Activated CD4-positive, CD25-positive, alpha-beta regulatory T cell (primary cell): ENCODE measurements around the gene CD5L.

Experiments used
- DNase-seq, 4 experiments: peaks; one replicate each; lab custom pipeline; 2025; lab: John Stamatoyannopoulos, UW

Gene CD5L

DNA sequence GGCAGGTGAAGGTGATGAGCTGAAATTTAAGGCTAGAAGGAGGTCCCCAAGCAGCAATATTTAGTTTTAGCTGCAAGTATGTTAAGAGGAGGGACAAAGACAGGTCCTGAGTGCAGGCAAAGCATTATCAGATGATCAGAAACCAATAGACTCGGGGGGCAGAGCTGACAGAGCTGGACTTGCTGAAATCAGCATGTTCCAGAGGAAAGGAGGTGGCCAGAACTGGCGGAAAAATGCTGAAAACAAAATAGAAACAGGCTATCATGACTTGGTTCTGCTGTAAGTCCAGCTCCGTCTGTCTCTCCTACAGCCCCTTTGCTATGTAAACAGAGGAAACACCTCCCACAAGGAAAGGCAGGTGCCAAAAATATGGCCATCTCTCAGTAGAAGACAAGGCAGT lies at the start of gene CD5L:
Gene CD5L (minus strand): TSS at position 101 of the 400 bp plus-strand sequence. CDS start 107 bp downstream, outside the sequence.
- no peak for DNase-seq

- no peak for DNase-seq
These were observed 41.0 kb upstream of the CD5L start for GRCh38 chr1:157882580-157882979.

DNA sequence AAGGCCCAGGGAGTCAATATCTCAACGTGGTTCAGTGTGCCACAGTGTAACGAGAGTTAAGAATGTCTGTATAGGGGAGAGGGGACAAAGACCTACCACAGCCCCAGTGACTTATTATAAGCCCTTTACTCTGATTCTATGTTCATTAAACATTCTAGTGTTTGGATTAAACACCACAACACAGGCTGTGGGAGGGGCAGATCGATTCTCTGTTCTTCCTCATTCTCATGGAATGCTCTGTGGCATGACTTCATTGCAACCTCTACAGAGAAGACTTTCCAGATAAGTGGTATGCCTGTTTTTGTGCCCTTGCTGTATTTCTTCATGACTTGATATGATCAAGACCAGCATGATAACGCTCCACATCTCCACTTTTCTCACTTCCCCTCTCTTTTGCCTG lies 39.0 kb upstream of the CD5L start:
- no peak for DNase-seq

DNA sequence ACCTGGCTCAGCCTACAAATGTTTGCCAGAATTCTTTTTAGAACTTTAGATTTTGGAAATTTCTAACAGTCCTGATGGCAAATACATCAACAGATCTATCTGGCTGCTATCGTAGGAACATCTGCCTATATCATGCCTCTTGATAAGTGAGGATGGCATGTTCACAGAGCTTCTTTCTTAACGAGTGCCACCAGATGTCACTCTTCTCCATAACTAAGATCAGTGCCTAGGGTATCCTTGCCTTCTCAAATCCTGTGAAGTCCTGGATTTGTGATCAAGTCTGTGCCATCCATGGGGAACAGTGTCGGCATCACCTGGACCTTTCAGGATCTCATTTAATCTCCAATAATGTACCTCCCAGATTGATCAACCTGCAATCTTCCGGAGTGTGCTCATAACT lies 36.5 kb upstream of the CD5L start:
- DNase-seq = no peak

DNA sequence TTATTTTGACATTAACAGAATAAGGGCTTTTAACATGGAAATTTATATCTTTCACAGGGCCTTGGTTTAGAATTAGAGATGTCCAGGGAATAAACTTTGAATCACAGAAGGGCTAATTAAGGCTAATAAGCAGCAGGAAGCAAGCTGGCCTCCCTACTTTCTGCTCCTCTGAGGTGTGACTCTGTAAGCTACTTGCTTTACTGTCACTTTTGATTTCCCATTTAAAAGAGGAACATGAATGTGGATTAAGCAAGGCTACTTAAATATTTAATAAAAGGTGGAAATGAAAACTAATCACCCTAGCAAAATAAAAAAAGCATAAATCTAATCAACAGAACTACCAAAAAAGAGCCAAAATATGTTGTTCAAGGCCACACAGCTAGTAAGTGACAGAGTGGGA lies 28.9 kb upstream of the CD5L start:
- no peak for DNase-seq

DNA sequence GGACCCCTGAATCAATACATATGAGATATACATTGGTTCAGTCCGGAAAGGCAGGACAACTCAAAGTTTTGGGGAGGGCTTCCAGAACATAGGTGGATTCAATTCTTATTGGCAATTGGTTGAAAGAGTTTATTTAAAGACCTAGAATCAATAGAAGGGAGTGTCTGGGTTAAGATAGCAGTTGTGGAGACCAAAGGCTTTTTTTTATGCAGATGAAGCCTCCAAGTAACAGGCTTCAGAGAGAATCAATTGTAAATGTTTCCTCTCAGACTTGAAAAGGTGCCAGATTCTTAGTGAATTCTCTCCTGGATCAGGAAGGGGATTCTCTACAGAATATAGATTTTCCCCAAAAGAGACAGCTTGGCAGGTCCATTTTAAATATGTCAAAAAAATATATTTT lies 27.0 kb upstream of the CD5L start:
- no peak for DNase-seq

GRCh38 chr1:157862114-157863070 lies 20.8 kb upstream of the CD5L start:
- DNase-seq = no peak

DNA sequence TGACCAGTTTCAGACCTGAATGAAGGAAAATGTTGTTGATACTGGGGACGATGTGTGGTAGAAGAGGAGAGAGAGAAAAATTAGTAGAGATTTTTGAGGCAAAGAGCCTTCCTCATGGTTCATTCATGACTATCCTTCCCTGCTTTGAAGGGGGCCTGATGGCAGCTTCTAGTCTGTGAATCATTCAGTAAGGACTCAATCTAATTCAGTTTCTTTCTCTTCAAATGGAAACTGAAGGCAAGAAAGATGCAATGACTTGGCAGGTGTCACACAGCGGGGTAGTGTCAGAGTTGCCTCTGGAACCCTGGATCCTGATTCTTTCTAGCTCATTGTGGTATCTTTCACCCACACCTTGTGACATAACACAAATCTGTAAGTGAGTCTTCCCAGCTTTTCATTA lies 14.9 kb upstream of the CD5L start:
- DNase-seq = no peak

GRCh38 chr1:157852476-157852875 lies 10.9 kb upstream of the CD5L start:
- DNase-seq = no peak

DNA sequence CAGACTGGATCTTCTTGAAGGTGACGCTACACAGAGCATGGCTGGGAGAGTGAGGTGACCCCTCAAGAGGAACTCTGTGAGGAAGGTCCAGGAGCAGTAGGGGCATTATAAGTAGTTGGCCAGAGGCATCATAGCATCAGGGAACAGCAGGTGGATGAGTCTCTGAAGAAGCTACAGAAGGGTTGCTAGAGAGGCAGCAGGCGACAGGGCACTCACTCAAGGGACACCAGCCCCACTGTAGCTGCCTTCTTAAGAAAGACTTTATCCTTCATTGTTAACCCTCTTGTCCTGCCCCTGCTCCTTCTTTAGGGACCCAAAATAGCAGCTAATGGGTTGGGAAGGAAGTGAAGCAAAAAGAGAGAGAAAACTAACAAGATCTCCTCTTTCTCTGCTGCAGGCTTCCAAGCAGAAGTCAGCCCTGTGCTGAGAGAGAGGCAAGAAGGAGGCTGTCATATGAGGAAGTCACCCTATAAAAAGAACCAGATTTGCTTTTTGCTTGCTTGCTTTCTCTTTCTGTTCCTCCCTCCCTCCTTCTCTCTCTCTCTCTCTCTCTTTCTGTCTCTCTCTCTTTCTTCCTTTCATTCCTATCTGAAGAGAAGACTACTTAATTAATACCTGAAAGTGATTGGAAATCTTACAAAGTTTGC lies 7.7 kb upstream of the CD5L start:
- DNase-seq = no peak

GRCh38 chr1:157844089-157844830 lies 2.7 kb upstream of the CD5L start:
- no peak for DNase-seq

DNA sequence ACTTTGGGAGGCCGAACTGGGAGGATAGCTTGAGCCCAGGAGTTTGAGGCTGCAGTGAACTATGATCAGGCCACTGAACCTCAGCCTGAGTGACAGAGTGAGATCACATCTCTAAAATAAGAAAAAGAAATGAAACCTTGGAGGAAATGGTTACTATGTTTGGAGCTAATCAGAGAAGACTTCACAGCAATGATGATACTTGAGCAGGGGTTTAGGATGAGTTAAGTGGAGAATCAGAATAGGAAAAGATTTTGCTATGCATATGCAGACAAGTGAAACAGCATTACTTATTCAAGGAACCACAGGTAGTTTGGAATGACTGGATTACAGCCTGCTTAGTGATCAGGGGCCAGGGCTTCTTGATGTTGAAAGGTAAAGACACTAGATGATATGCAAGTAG lies 1.3 kb upstream of the CD5L start:
- DNase-seq = no peak

DNA sequence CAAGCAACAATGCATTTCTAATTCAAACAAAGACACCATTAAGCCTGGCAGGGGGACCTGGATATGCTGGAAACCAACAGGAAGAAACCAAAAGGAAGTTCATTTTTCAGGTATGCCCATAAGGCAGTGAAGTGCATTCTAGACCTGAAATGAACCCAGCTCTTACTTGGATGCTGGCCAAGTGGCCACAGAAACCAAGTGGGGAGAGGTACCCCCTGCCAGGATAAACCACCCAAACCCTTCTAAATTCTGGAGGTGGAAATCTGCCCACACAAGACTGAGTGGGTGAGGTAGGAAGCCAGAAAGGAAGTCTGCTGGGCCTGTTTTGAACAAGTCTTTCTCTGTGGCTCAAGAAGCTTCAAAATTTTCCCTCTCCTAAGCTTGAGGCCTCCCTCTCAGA lies 2.6 kb downstream of the CD5L start:
- no peak for DNase-seq

DNA sequence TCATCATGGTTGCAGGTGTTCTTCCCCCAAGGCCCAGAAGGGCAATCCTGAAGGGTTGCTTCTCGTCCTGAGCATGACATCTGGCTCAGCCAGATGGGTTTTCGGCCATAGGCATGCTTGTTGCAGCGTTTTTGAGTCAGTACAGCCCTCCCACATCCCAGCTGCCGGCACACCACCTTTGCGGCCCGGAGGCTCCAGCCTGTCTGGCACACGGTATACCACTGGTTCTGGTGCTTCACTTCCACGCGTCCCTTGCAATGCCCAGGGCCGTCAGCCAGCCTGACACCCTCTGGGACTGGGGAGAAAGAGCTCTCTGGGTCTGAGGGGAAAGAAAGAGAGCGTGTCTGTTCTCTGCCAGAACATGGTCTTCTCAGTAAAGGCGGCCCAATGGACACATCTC lies 7.2 kb downstream of the CD5L start:
- DNase-seq = no peak

GRCh38 chr1:157833145-157833544 lies 8.5 kb downstream of the CD5L start:
- DNase-seq = no peak

DNA sequence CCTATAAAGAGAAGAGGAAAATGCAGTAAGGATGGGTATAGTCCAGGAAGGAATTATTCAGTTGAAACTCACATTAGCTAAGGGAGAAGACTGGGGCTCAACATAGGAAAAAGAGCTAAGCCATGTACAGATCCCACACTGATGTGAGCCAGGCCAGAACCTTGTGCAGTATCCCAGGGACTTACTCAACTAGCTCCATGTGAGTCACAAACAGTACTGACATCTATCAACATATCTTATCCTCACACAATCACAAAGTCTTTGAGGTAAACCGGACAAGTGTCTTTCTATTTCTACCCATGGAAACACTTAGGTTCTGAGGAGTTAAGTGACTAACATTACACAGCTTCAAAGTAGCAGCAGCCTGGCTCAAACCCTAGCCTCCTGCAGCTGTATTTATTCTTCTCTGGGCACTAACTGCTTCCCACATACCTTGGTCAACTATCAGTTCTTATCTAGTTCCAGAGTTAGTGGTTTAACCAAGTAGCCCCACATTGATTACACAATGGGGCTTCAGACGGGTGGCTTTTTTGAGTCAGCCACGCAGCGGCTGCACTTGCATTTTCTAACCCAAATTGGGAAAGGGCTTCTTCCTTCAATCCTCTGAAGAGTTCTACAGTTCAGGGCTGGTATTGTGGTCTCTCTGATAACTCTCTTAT lies 9.5 kb downstream of the CD5L start:
- DNase-seq = no peak

DNA sequence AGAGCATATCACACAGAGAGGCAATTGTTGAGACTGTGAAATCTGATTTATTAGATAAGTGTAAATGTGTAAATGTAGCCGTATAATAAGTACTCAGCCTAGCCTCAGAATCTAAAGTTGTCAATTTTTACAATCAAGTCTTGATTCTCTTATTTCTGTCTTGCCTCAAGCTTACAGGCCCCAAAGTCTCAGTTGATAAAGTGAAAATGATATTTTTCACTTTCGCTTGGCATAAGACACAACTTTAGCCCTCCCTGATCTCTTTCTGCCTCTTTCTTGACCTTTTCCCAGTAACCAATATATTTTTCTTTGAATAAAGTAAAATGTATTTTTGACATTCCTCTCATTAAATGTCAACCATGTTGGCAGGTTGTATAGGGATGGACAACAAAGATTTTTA lies 10.7 kb downstream of the CD5L start:
- DNase-seq = no peak

DNA sequence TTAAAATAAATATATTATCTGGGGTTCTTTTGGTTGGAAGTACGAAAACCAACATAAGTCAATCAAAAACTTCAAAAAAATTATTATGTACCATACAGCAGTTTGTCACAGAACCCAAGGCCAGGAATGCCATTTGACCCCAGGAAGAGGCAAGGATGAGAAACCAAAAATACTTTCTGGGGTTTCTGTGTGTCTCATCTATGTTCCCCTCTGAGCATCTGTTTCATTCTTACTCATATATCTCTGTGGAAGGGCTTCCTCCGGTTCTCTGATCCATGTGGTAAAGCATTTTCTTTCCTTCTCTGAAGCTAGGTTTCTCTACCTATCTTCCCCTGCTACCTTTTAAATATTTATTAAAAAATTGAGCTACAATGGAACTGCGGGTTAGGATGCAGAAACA lies 11.9 kb downstream of the CD5L start:
- DNase-seq = no peak

DNA sequence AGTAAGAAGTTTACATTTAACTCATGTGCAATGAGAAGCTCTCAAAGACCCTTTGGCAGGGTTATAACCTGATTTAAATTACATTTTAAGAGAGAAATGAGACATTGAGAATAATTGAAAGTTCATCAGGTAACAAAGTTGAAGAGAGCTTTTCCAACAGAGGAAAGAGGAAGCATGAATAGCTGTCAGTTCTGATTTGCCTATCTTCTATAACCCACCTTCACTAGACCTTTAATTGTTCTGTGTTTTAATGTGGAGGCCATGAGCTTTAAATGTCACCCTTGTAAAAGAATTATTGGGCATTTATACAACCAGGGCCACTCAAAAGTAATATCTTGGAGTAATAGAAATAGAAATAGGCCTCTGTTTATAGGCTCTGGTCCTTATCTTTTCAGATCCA lies 12.4 kb downstream of the CD5L start:
- no peak for DNase-seq

DNA sequence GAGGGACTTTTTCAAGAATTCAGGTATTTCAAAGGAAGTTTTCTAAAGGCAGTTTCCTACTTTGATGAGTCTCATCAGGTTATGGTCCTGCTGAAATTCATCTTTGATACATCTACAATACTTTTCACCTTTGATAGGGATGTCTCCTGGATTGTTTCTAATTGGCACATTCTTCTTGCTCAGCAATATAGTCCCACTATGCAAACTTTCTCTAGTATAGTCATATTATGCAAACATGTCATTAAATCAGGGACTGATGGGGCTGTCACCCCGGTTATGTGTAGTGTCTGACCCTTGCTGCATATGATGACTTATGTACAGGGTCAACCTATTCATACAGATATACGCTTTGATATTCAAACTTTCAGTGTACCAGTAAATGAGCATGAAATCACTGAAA lies 21.3 kb downstream of the CD5L start:
- DNase-seq = no peak

GRCh38 chr1:157819896-157820295 lies 21.7 kb downstream of the CD5L start, which contains the start of gene FCRL1:
Gene FCRL1 (minus strand): TSS chr1:157820120. CDS start chr1:157820037, 83 bp downstream.
- DNase-seq = no peak

- no peak for DNase-seq
These were observed 22.4 kb downstream of the CD5L start for GRCh38 chr1:157819215-157819614.
